HepG2 (cell line): ENCODE measurements around the gene TEC.
"Not testable (repeated sequence)": the region's sequence is repeated elsewhere in the genome, so short reads cannot be mapped to it uniquely, and the experiment has no call there.

Experiments
- SP4 ChIP-seq: sonication (generic); formaldehyde crosslinking; IDR thresholded peaks from 2 replicates; pipeline ENCODE4 v1.8.1; 2023; ENCODE audit warnings: mild to moderate bottlenecking, missing genetic modification reagents
- ZNF263 ChIP-seq: sonication (generic); formaldehyde crosslinking; IDR thresholded peaks from 2 replicates; pipeline ENCODE4 v1.4.0; 2020; ENCODE audit warnings: missing genetic modification reagents
- ZNF432 ChIP-seq: sonication (generic); formaldehyde crosslinking; IDR thresholded peaks from 2 replicates; pipeline ENCODE4 v1.5.0; 2020; ENCODE audit warnings: missing genetic modification reagents, mild to moderate bottlenecking, borderline replicate concordance
- ZNF724P ChIP-seq: sonication (generic); formaldehyde crosslinking; IDR thresholded peaks from 2 replicates; pipeline ENCODE4 v1.8.0; 2022; ENCODE audit warnings: missing genetic modification reagents, borderline replicate concordance
- TF ChIP-seq, protein P1 (sequence below): IDR thresholded peaks from 2 replicates; pipeline ENCODE4 v1.6.1; 2012; ENCODE audit warnings: inconsistent platforms
- TF ChIP-seq, protein P2 (sequence below): sonication (generic); formaldehyde crosslinking; IDR thresholded peaks from 2 replicates; pipeline ENCODE4 v1.4.0; 2020; ENCODE audit warnings: low read depth, missing genetic modification reagents
- TF ChIP-seq, protein P3 (sequence below): IDR thresholded peaks from 2 replicates; pipeline ENCODE4 v1.6.1; 2018; ENCODE audit warnings: missing genetic modification reagents, mild to moderate bottlenecking, missing compliant biosample characterization

DNA sequence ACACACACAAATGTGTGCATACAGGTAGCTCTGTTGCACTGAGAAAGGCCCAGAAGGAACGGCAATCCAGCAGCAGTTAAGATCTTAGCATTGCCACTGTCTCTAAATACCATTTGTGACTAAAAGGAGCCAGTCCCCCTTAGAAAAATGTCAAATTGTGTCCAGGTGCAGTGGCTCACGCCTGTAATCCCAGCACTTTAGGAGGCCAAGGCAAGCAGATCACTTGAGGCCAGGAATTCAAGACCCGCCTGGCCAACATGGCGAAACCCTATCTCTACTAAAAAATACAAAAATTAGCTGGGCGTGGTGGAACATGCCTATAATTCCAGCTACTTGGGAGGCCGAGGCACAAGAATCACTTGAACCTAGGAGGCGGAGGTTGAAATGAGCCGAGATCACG is 105.1 kb downstream of the TEC start:
- not testable (repeated sequence) for TF ChIP-seq SP4, ZNF432, ZNF263, ZNF724P (CRISPR knock-in tag)
- TF ChIP-seq, protein P1, sequence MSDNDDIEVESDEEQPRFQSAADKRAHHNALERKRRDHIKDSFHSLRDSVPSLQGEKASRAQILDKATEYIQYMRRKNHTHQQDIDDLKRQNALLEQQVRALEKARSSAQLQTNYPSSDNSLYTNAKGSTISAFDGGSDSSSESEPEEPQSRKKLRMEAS = not testable (repeated sequence)
- TF ChIP-seq, protein P2, sequence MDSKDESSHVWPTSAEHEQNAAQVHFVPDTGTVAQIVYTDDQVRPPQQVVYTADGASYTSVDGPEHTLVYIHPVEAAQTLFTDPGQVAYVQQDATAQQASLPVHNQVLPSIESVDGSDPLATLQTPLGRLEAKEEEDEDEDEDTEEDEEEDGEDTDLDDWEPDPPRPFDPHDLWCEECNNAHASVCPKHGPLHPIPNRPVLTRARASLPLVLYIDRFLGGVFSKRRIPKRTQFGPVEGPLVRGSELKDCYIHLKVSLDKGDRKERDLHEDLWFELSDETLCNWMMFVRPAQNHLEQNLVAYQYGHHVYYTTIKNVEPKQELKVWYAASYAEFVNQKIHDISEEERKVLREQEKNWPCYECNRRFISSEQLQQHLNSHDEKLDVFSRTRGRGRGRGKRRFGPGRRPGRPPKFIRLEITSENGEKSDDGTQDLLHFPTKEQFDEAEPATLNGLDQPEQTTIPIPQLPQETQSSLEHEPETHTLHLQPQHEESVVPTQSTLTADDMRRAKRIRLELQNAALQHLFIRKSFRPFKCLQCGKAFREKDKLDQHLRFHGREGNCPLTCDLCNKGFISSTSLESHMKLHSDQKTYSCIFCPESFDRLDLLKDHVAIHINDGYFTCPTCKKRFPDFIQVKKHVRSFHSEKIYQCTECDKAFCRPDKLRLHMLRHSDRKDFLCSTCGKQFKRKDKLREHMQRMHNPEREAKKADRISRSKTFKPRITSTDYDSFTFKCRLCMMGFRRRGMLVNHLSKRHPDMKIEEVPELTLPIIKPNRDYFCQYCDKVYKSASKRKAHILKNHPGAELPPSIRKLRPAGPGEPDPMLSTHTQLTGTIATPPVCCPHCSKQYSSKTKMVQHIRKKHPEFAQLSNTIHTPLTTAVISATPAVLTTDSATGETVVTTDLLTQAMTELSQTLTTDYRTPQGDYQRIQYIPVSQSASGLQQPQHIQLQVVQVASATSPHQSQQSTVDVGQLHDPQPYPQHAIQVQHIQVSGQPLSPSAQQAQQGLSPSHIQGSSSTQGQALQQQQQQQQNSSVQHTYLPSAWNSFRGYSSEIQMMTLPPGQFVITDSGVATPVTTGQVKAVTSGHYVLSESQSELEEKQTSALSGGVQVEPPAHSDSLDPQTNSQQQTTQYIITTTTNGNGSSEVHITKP (CRISPR knock-in tag) = not testable (repeated sequence)
- TF ChIP-seq, protein P3, sequence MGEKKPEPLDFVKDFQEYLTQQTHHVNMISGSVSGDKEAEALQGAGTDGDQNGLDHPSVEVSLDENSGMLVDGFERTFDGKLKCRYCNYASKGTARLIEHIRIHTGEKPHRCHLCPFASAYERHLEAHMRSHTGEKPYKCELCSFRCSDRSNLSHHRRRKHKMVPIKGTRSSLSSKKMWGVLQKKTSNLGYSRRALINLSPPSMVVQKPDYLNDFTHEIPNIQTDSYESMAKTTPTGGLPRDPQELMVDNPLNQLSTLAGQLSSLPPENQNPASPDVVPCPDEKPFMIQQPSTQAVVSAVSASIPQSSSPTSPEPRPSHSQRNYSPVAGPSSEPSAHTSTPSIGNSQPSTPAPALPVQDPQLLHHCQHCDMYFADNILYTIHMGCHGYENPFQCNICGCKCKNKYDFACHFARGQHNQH (CRISPR knock-in tag) = not testable (repeated sequence)
